HG02885 (cell line): ENCODE data around the gene TCEA2.

Source experiments
- ATAC-seq: cut with Tn5 transposase; IDR thresholded peaks from one replicate; pipeline ENCODE4 v1.9.1; 2021; ENCODE audit warnings: mild to moderate bottlenecking; ENCODE audit not compliant: unreplicated experiment, poor library complexity

Gene TCEA2

GRCh38 chr20:64062596-64063388 is at the start of gene TCEA2:
TCEA2 (plus strand) TSS chr20:64063198; CDS start chr20:64063313, 115 bp downstream.
- peak; percentile 84 for ATAC-seq

GRCh38 chr20:64015635-64016034 is 47.4 kb upstream of the TCEA2 start:
- ATAC-seq, result no peak

- ATAC-seq, result no peak
These were observed 41.6 kb upstream of the TCEA2 start for GRCh38 chr20:64021124-64021975.

- no peak for ATAC-seq
These were observed 40.2 kb upstream of the TCEA2 start for GRCh38 chr20:64022671-64023360.

GRCh38 chr20:64023361-64024140 is 39.4 kb upstream of the TCEA2 start:
- no peak for ATAC-seq

- ATAC-seq, result no peak
These were observed 38.6 kb upstream of the TCEA2 start for GRCh38 chr20:64024141-64024990.

GRCh38 chr20:64025101-64025825 is 37.7 kb upstream of the TCEA2 start:
- ATAC-seq, result no peak

GRCh38 chr20:64025826-64026412 is 37.1 kb upstream of the TCEA2 start:
- no peak for ATAC-seq

GRCh38 chr20:64027981-64028685 is 34.9 kb upstream of the TCEA2 start:
- ATAC-seq, result no peak

- no peak for ATAC-seq
These were observed 33.5 kb upstream of the TCEA2 start for GRCh38 chr20:64029293-64030117.

- ATAC-seq, result no peak
These were observed 32.4 kb upstream of the TCEA2 start for GRCh38 chr20:64030371-64031134.

GRCh38 chr20:64031822-64032314 is 31.1 kb upstream of the TCEA2 start:
- ATAC-seq, result no peak

GRCh38 chr20:64032706-64033624 is 30.0 kb upstream of the TCEA2 start:
- ATAC-seq, result no peak

- no peak for ATAC-seq
These were observed 29.0 kb upstream of the TCEA2 start for GRCh38 chr20:64033981-64034493.
